Esophagus squamous epithelium (tissue), 5 donors: ENCODE data around the gene PCSK6. TPM values are rescaled to one million over a fixed set of nuclear protein-coding genes. Genes with fewer than 3 reads are reported as not detected.

ENCODE experiments used
- DNase-seq: peaks from one replicate; lab custom pipeline; 2025; lab: John Stamatoyannopoulos, UW
- H3K27ac ChIP-seq, 4 donors: fragments of 200-600 bp; sonication (generic); one replicate each; pipeline ENCODE4 v1.5.1; 2016 to 2019; ENCODE audit warnings: mild to moderate bottlenecking in 1 of 4
- H3K27me3 ChIP-seq, 4 donors: fragments of 200-600 bp; sonication (generic); 1 replicate in 3 of 4; 2 replicates in 1 of 4; pipeline versions ENCODE4 v1.5.1 to v1.6.0; 2017 to 2021; ENCODE audit warnings: antibody characterized with exemption in 1 of 4
- H3K36me3 ChIP-seq, 3 donors: fragments of 200-600 bp; sonication (generic); one replicate each; pipeline ENCODE4 v1.5.1; 2016 to 2019
- H3K4me1 ChIP-seq, 3 donors: fragments of 200-600 bp; sonication (generic); one replicate each; pipeline ENCODE4 v1.5.1; 2017 to 2019
- H3K4me3 ChIP-seq, 4 donors: fragments of 200-600 bp; sonication (generic); 1 replicate in 3 of 4; 2 replicates in 1 of 4; pipeline ENCODE4 v1.5.1; 2016 to 2019; ENCODE audit warnings: mild to moderate bottlenecking in 2 of 4, moderate library complexity in 1 of 4
- H3K9me3 ChIP-seq, 3 donors: fragments of 200-600 bp; sonication (generic); one replicate each; pipeline ENCODE4 v1.5.1; 2016 to 2019
- CTCF ChIP-seq, 6 experiments: fragments of 450-650 bp in 4 of 6; fragments of 200-600 bp in 2 of 6; sonication (generic) in 2 of 6; IDR thresholded peaks; one replicate each; pipeline ENCODE4 v1.5.1; 2016 to 2019; ENCODE audit warnings: antibody characterized with exemption in 6 of 6, mild to moderate bottlenecking in 4 of 6, moderate library complexity in 4 of 6
- POLR2A ChIP-seq, 4 donors: fragments of 450-650 bp; IDR thresholded peaks; one replicate each; pipeline ENCODE4 v1.6.1; 2017; ENCODE audit warnings: antibody characterized with exemption in 4 of 4, mild to moderate bottlenecking in 4 of 4, moderate library complexity in 3 of 4
- WGBS, 2 donors: methylation state at CpG; one replicate each; pipeline ENCODE4 v1.1.5; 2018; 5-methylcytosine and 5-hydroxymethylcytosine counted together
- intact Hi-C: fragments of 100-400 bp; cut with DNase I; formaldehyde crosslinking; loops from one replicate; pipeline ENCODE4 v1.15.0; 2022
- total RNA-seq, 4 donors: library from RNA; depleted of rRNA; stranded (reverse); fragments of >200 nt; gene quantifications; one replicate each; pipeline ENCODE4 v1.1.0, GENCODE V29; 2016
- donor health status: DM: yes; HTN: yes; CAD: no.

Gene PCSK6
- total RNA-seq, 4 donors from 2014 or later, result 5.1 to 13.8 (median 9.2) TPM

- WGBS, 2 donors, result 53 to 82% methylated on average over 5 to 7 of the region's 11 CpGs
- H3K4me1 ChIP-seq, result no peaks in the 10 kb centered on the region
- H3K27ac ChIP-seq, result no peak overlapping the region
- H3K9me3 ChIP-seq, result no peaks in the 10 kb centered on the region
- H3K36me3 ChIP-seq, result no peaks in the 10 kb centered on the region
- H3K27me3 ChIP-seq, result peaks cover 0 to 20% (median 0%) of the 10 kb centered on the region in 4 donors
- H3K4me3 ChIP-seq, result no peak overlapping the region
- TF ChIP-seq POLR2A (IDR thresholded peaks at IDR 0.05) (no peak), CTCF (IDR thresholded peaks at IDR 0.05) (no peak)
- DNase-seq, result no peak
- intact Hi-C loops, result no loop called here
Observed at GRCh38 chr15:101394654-101395053, 94.9 kb downstream of the PCSK6 start.

GRCh38 chr15:101394056-101394630, 95.4 kb downstream of the PCSK6 start:
- Histone ChIP-seq H3K27ac (no peak overlapping the region), H3K9me3 (no peaks in the 10 kb centered on the region), H3K36me3 (no peaks in the 10 kb centered on the region), H3K4me3 (no peak overlapping the region), H3K4me1 (no peaks in the 10 kb centered on the region), H3K27me3 (peaks cover 0 to 16% (median 0%) of the 10 kb centered on the region in 4 donors)
- TF ChIP-seq POLR2A (IDR thresholded peaks at IDR 0.05), result no peak
- TF ChIP-seq CTCF (IDR thresholded peaks at IDR 0.05), result no peak
- intact Hi-C loops, result no loop called here
- WGBS, 2 donors, result 76 to 87% methylated on average over 11 to 12 of the region's 12 CpGs
- DNase-seq, result no peak

GRCh38 chr15:101393172-101393571, 96.3 kb downstream of the PCSK6 start:
- H3K4me1 ChIP-seq, result no peaks in the 10 kb centered on the region
- no peak for TF ChIP-seq POLR2A (IDR thresholded peaks at IDR 0.05)
- TF ChIP-seq CTCF (IDR thresholded peaks at IDR 0.05), result no peak
- intact Hi-C loops, result no loop called here
- no peaks in the 10 kb centered on the region for H3K9me3 ChIP-seq
- peaks cover 0 to 12% (median 0%) of the 10 kb centered on the region in 4 donors for H3K27me3 ChIP-seq
- no peak overlapping the region for H3K4me3 ChIP-seq
- H3K36me3 ChIP-seq, result no peaks in the 10 kb centered on the region
- DNase-seq, result no peak
- no peak overlapping the region for H3K27ac ChIP-seq
- WGBS, 2 donors, result 73 to 86% methylated on average over 2 to 10 of the region's 13 CpGs

- Histone ChIP-seq H3K27me3 (peaks cover 0 to 5% (median 0%) of the 10 kb centered on the region in 4 donors), H3K9me3 (no peaks in the 10 kb centered on the region), H3K36me3 (no peaks in the 10 kb centered on the region), H3K27ac (no peak overlapping the region), H3K4me1 (no peaks in the 10 kb centered on the region), H3K4me3 (no peak overlapping the region)
- 59 to 76% methylated on average over 17 of the region's 17 CpGs for WGBS, 2 donors
- DNase-seq, result no peak
- intact Hi-C loops, result no loop called here
- TF ChIP-seq CTCF (IDR thresholded peaks at IDR 0.05), result no peak
- TF ChIP-seq POLR2A (IDR thresholded peaks at IDR 0.05), result no peak
Observed at GRCh38 chr15:101391981-101392640, 97.4 kb downstream of the PCSK6 start.

- no peaks in the 10 kb centered on the region for H3K4me1 ChIP-seq
- intact Hi-C loops, result no loop called here
- no peak for DNase-seq
- no peaks in the 10 kb centered on the region for H3K36me3 ChIP-seq
- WGBS, 2 donors, result 79 to 84% methylated on average over 7 to 8 of the region's 10 CpGs
- peaks cover 0 to 5% (median 0%) of the 10 kb centered on the region in 4 donors for H3K27me3 ChIP-seq
- H3K9me3 ChIP-seq, result no peaks in the 10 kb centered on the region
- no peak overlapping the region for H3K4me3 ChIP-seq
- no peak overlapping the region for H3K27ac ChIP-seq
- TF ChIP-seq CTCF (IDR thresholded peaks at IDR 0.05), result no peak
- TF ChIP-seq POLR2A (IDR thresholded peaks at IDR 0.05), result no peak
Observed at GRCh38 chr15:101391431-101391830, 98.1 kb downstream of the PCSK6 start.
